GM23338 (cell line): ENCODE data around the gene WDR47.

Experiments used
- JUNB ChIP-seq: IDR thresholded peaks from one replicate; pipeline ENCODE4 v1.6.1; 2016; ENCODE audit warnings: antibody characterized with exemption; ENCODE audit not compliant: unreplicated experiment
- REST ChIP-seq: IDR thresholded peaks from one replicate; pipeline ENCODE4 v1.6.1; 2018; ENCODE audit warnings: antibody characterized with exemption; ENCODE audit not compliant: unreplicated experiment

DNA sequence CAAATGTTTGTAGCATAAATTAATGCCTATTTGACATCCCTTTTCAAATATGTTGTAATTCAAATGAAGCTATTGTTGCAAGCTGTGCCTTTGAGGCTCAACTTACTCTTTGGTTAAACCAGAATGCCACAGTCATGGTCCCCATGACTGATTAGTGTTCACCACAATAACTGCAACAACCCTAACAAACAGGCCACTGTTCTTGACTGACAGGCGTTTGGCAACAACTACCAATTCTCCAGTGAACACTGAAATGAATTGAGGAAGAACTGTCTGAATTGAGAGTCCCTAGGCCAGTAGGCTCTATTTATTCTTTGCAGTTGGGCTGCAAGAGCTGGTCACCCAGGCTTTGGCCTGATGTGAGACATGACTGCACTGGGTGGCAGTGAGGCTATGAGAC lies 42.0 kb upstream of the WDR47 start:
- TF ChIP-seq JUNB (no peak), REST (no peak)
